Mesendoderm (in vitro differentiated cells): ENCODE measurements around the gene ATE1.
"Not testable (repeated sequence)": the region's sequence is repeated elsewhere in the genome, so short reads cannot be mapped to it uniquely, and the experiment has no call there.

Source experiments
- DNase-seq: peaks from one replicate; pipeline ENCODE4 v3.0.0; 2013
- H2AK5ac ChIP-seq: 2 replicates; pipeline ENCODE4 v1.6.1; 2013; ENCODE audit warnings: low read length, inconsistent platforms
- H2BK120ac ChIP-seq: 2 replicates; pipeline ENCODE4 v1.6.1; 2013; ENCODE audit warnings: low read depth, mild to moderate bottlenecking, low read length, moderate library complexity, mixed read lengths
- H2BK15ac ChIP-seq: replicated peaks from 2 replicates; pipeline ENCODE4 v1.6.1; 2013; ENCODE audit warnings: low read depth, mild to moderate bottlenecking, moderate library complexity
- H2BK5ac ChIP-seq: 2 replicates; pipeline ENCODE4 v1.6.1; 2013; ENCODE audit warnings: low read length, inconsistent platforms
- H3K18ac ChIP-seq: 2 replicates; pipeline ENCODE4 v1.6.1; 2013; ENCODE audit warnings: mild to moderate bottlenecking, low read length, mixed read lengths
- H3K23ac ChIP-seq: one replicate; pipeline ENCODE4 v1.6.1; 2013; ENCODE audit warnings: low read length
- H3K27ac ChIP-seq: 2 replicates; pipeline ENCODE4 v1.5.1; 2013; ENCODE audit warnings: low read depth, mild to moderate bottlenecking, inconsistent platforms, low read length, moderate library complexity
- H3K27me3 ChIP-seq: 2 replicates; pipeline ENCODE4 v1.6.1; 2013; ENCODE audit warnings: low read length, control low read depth, mild to moderate bottlenecking, inconsistent platforms; ENCODE audit not compliant: insufficient read depth, poor library complexity
- H3K36me3 ChIP-seq: 2 replicates; pipeline ENCODE4 v1.6.1; 2013; ENCODE audit warnings: low read length, inconsistent platforms; ENCODE audit not compliant: control insufficient read depth, insufficient read depth
- H3K4ac ChIP-seq: one replicate; pipeline ENCODE4 v1.6.1; 2013; ENCODE audit warnings: low read depth, mild to moderate bottlenecking, low read length, moderate library complexity
- H3K4me1 ChIP-seq: 2 replicates; pipeline ENCODE4 v1.6.1; 2013; ENCODE audit warnings: low read depth, low read length, inconsistent platforms; ENCODE audit not compliant: control insufficient read depth
- H3K4me2 ChIP-seq: 2 replicates; pipeline ENCODE4 v1.6.1; 2013; ENCODE audit warnings: low read length
- H3K4me3 ChIP-seq: 2 replicates; pipeline ENCODE4 v1.5.1; 2013; ENCODE audit warnings: mild to moderate bottlenecking, low read length
- H3K56ac ChIP-seq: one replicate; pipeline ENCODE4 v1.6.1; 2013; ENCODE audit warnings: low read length
- H3K79me1 ChIP-seq: 2 replicates; pipeline ENCODE4 v1.6.1; 2013; ENCODE audit warnings: low read length, inconsistent platforms
- H3K79me2 ChIP-seq: 2 replicates; pipeline ENCODE4 v1.6.1; 2013; ENCODE audit warnings: mild to moderate bottlenecking, low read length; ENCODE audit not compliant: control insufficient read depth, insufficient read depth
- H3K9ac ChIP-seq: 2 replicates; pipeline ENCODE4 v1.6.1; 2013; ENCODE audit warnings: low read length, inconsistent platforms
- H4K5ac ChIP-seq: one replicate; pipeline ENCODE4 v1.6.1; 2013; ENCODE audit warnings: low read length
- H4K8ac ChIP-seq: one replicate; pipeline ENCODE4 v1.6.1; 2013; ENCODE audit warnings: low read depth, mild to moderate bottlenecking, control low read depth, low read length, moderate library complexity
- WGBS: extraction: QIAGEN DNeasy Blood & Tissue Kit; methylation state at CpG from one replicate; pipeline ENCODE4 v1.1.7; 2013; ENCODE audit warnings: low lambda C conversion rate, missing lambda C conversion rate; ENCODE audit not compliant: insufficient coverage; ENCODE audit errors: extremely low coverage; 5-methylcytosine and 5-hydroxymethylcytosine counted together

ATE1 gene

GRCh38 chr10:121969086-121969485 lies 41.3 kb upstream of the ATE1 start:
- not testable (repeated sequence) for H3K4me3 ChIP-seq, H2BK5ac ChIP-seq, H3K79me1 ChIP-seq, H3K18ac ChIP-seq, H3K79me2 ChIP-seq, H3K36me3 ChIP-seq, H3K4me1 ChIP-seq, H3K4ac ChIP-seq, H4K5ac ChIP-seq, H3K27me3 ChIP-seq, H4K8ac ChIP-seq, H2BK15ac ChIP-seq, DNase-seq, H3K56ac ChIP-seq, H3K9ac ChIP-seq, H3K27ac ChIP-seq, H2BK120ac ChIP-seq, H3K23ac ChIP-seq, H2AK5ac ChIP-seq, H3K4me2 ChIP-seq
- WGBS: no CpG with 5 or more reads among the region's 8 CpGs

DNA sequence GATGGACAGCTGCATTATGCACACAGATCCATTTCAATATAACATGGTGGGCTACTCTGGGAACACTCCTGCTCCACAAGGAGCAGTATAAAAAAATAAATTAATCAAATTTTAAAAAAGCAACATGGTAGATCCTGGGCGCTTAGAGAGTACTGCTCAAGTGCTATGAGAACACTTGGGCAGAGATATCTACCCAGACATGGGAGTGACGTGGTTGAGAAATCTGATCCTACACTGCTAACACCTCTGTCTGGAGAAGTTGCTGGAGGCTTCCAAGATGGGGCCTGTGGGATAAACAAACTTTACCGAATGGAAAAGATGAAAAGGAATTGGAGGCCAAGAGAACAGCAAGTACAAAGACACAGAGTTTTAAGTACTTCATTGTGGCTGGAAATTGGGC lies 38.2 kb upstream of the ATE1 start:
- no CpG with 5 or more reads among the region's 3 CpGs for WGBS
- H2BK120ac ChIP-seq: no peak overlapping the region
- no peak overlapping the region for H2BK5ac ChIP-seq
- H3K4me2 ChIP-seq: no peak overlapping the region
- H4K5ac ChIP-seq: no peak overlapping the region
- no peak overlapping the region for H2BK15ac ChIP-seq
- no peak overlapping the region for H3K23ac ChIP-seq
- H3K56ac ChIP-seq: no peak overlapping the region
- DNase-seq: no peak
- no peak overlapping the region for H3K18ac ChIP-seq
- no peak overlapping the region for H2AK5ac ChIP-seq
- no peaks in the 10 kb centered on the region for H3K27me3 ChIP-seq
- no peaks in the 10 kb centered on the region for H3K79me2 ChIP-seq
- H3K27ac ChIP-seq: no peak overlapping the region
- no peak overlapping the region for H4K8ac ChIP-seq
- H3K4me3 ChIP-seq: no peak overlapping the region
- H3K4ac ChIP-seq: no peak overlapping the region
- no peaks in the 10 kb centered on the region for H3K79me1 ChIP-seq
- no peaks in the 10 kb centered on the region for H3K36me3 ChIP-seq
- no peak overlapping the region for H3K9ac ChIP-seq
- no peaks in the 10 kb centered on the region for H3K4me1 ChIP-seq

DNA sequence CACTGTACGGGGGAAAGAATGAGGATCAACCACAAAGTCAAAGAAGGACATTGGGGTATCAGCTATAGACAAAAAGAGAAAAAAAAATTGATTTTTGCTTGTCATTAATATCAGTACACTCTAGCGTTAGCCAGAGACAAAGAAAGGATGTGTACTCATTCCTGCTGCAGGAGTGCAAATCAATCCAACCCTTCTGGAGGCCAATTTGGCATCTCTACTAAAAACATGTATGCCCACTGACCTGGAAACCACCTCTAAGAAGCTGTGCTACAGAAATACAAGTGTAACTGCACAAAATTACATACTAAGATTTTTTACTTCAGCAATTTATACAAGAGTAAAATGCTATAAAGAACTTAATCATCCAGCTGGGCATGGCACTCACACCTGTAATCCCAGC lies 33.6 kb upstream of the ATE1 start:
- H2BK5ac ChIP-seq: no peak overlapping the region
- no peak overlapping the region for H4K5ac ChIP-seq
- no peak for DNase-seq
- no peaks in the 10 kb centered on the region for H3K79me2 ChIP-seq
- no peak overlapping the region for H3K4me3 ChIP-seq
- H3K23ac ChIP-seq: no peak overlapping the region
- H2BK120ac ChIP-seq: no peak overlapping the region
- no peak overlapping the region for H3K56ac ChIP-seq
- H3K27me3 ChIP-seq: no peaks in the 10 kb centered on the region
- no peaks in the 10 kb centered on the region for H3K79me1 ChIP-seq
- no peak overlapping the region for H3K4ac ChIP-seq
- H2BK15ac ChIP-seq: no peak overlapping the region
- WGBS: no CpG with 5 or more reads among the region's 2 CpGs
- H3K36me3 ChIP-seq: peaks cover 3% of the 10 kb centered on the region
- no peak overlapping the region for H3K9ac ChIP-seq
- no peak overlapping the region for H2AK5ac ChIP-seq
- H3K4me1 ChIP-seq: peaks cover 3% of the 10 kb centered on the region
- no peak overlapping the region for H3K27ac ChIP-seq
- no peak overlapping the region for H3K18ac ChIP-seq
- no peak overlapping the region for H4K8ac ChIP-seq
- no peak overlapping the region for H3K4me2 ChIP-seq

GRCh38 chr10:121959671-121960070 lies 31.8 kb upstream of the ATE1 start:
- no peaks in the 10 kb centered on the region for H3K79me2 ChIP-seq
- H2BK15ac ChIP-seq: no peak overlapping the region
- no peak overlapping the region for H3K56ac ChIP-seq
- DNase-seq: peak; percentile 78
- no peak overlapping the region for H3K4ac ChIP-seq
- H2BK120ac ChIP-seq: no peak overlapping the region
- peaks cover 3% of the 10 kb centered on the region for H3K4me1 ChIP-seq
- no peak overlapping the region for H4K5ac ChIP-seq
- no peak overlapping the region for H3K9ac ChIP-seq
- peaks cover 4% of the 10 kb centered on the region for H3K36me3 ChIP-seq
- H4K8ac ChIP-seq: no peak overlapping the region
- no peak overlapping the region for H3K18ac ChIP-seq
- no peak overlapping the region for H3K4me2 ChIP-seq
- no peaks in the 10 kb centered on the region for H3K27me3 ChIP-seq
- WGBS: no CpG with 5 or more reads among the region's 3 CpGs
- no peak overlapping the region for H3K23ac ChIP-seq
- H3K27ac ChIP-seq: no peak overlapping the region
- H3K79me1 ChIP-seq: no peaks in the 10 kb centered on the region
- no peak overlapping the region for H2BK5ac ChIP-seq
- H3K4me3 ChIP-seq: no peak overlapping the region
- no peak overlapping the region for H2AK5ac ChIP-seq

DNA sequence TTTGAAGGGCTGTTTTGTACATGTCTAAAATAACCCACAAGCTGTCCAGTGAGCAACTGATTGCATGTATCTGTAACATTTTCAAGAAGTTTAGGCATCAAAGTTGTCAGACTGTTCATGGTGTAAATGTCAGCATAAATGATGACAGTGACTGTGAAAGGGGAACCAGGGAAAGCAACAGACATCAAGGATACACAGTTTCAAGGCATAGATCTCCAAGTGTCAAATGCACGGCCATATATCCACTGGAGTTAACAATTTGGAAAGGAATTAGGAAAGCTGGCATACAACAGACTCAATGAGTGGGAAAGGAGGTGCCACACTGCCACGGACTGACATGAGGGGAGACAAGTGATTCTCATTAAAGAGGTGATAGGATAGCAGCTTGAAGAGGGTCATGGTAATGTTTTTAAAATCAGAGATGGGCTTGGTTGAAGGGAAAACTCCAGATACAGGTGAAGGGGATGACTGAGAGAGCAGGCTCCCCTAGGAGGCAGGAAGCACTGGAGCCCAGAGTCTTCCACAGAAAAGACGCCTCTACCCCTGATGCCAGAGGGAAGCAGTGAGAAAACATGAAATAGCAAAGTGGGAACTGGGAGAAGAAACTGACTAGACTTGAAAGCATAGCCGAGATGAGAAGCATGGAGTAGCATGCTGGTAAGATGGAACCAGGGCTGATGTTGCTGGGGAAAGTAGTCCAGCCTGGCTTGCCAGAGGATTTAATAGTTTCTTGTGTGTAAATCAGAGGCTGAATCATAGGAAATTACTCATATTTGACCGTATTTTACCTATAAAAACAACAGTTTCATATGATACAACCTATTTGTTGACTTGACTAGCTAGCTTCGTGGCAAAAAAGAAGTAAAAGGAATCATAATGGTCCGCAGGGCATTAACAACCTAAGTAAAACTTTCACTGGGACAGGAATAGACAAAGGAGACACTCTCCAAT lies 28.6 kb upstream of the ATE1 start:
- no peak overlapping the region for H2AK5ac ChIP-seq
- no peak overlapping the region for H3K4me3 ChIP-seq
- H2BK5ac ChIP-seq: no peak overlapping the region

More for the DNA sequence above, 28.6 kb upstream of the ATE1 start:
- H3K4me1 ChIP-seq: peaks cover 3% of the 10 kb centered on the region
- no peaks in the 10 kb centered on the region for H3K79me2 ChIP-seq
- DNase-seq: no peak
- H2BK120ac ChIP-seq: no peak overlapping the region
- H3K56ac ChIP-seq: no peak overlapping the region
- no peak overlapping the region for H3K23ac ChIP-seq
- no peaks in the 10 kb centered on the region for H3K27me3 ChIP-seq
- H3K4ac ChIP-seq: no peak overlapping the region
- H2BK15ac ChIP-seq: no peak overlapping the region
- no peaks in the 10 kb centered on the region for H3K79me1 ChIP-seq
- H3K9ac ChIP-seq: no peak overlapping the region
- H4K5ac ChIP-seq: no peak overlapping the region
- no peak overlapping the region for H3K27ac ChIP-seq
- no CpG with 5 or more reads among the region's 7 CpGs for WGBS
- peaks cover 4% of the 10 kb centered on the region for H3K36me3 ChIP-seq
- H3K4me2 ChIP-seq: no peak overlapping the region
- H3K18ac ChIP-seq: no peak overlapping the region
- H4K8ac ChIP-seq: no peak overlapping the region
